K562 (cell line): ENCODE measurements around the gene EMILIN1. TPM values are rescaled to one million over a fixed set of nuclear protein-coding genes. Genes with fewer than 3 reads are reported as not detected.
A peak's percentile ranks its signal among the peaks of the same experiment; 100 is the strongest.

Experiments
- ATAC-seq: fragments of 200-7000 bp; cut with Tn5 transposase; 3 replicates; pipeline ENCODE4 v1.9.1; 2020; ENCODE audit warnings: moderate library complexity
- BruUV-seq: library from RNA; stranded (reverse); fragments of 400-500 nt; replicated peaks from 2 replicates; lab custom pipeline; 2021; lab: Mats Ljungman, UMichigan
- CTCF ChIA-PET: fragments of 300-600 bp; formaldehyde crosslinking; extraction: SDS; loops from one replicate; lab custom pipeline; 2021; ENCODE audit warnings: low intra/inter-chr PET ratio; lab: Yijun Ruan, JAX
- POLR2A ChIA-PET: fragments of 300-600, 350-650 bp; sonication (Branson Sonifier 250); formaldehyde crosslinking; extraction: SDS; loops from one replicate; lab custom pipeline; 2021; ENCODE audit warnings: antibody characterized with exemption, inconsistent platforms; lab: Yijun Ruan, JAX
- DNase-seq, 4 experiments: peaks; one replicate each; pipeline versions ENCODE4 v3.0.0 to v3.0.0-alpha.2; 2011 to 2018; ENCODE audit warnings: low spot score in 3 of 4, mixed read lengths in 3 of 4; ENCODE audit errors: extremely low read depth in 1 of 4
- FAIRE-seq: peaks from 2 replicates; lab custom pipeline; 2011; peaks lifted over from hg19 to GRCh38; lab: Jason Lieb, UNC
- H2AFZ ChIP-seq: 2 replicates; pipeline ENCODE4 v1.6.0; 2011; ENCODE audit warnings: low read depth, low read length, control low read depth, inconsistent platforms
- H3K27ac ChIP-seq: fragments of 200-600 bp; 3 replicates; pipeline ENCODE4 v1.8.0; 2011; ENCODE audit warnings: low read depth, mild to moderate bottlenecking, control low read depth, inconsistent platforms, low read length, moderate library complexity, mixed read lengths; ENCODE audit errors: extremely low read depth
- H3K27me3 ChIP-seq, 2 experiments: fragments of 300-600 bp in 1 of 2; 2 replicates in 1 of 2; 3 replicates in 1 of 2; pipeline versions ENCODE4 v1.6.0 to v1.8.0; 2011; ENCODE audit warnings: inconsistent platforms in 2 of 2, low read length in 2 of 2, mild to moderate bottlenecking in 1 of 2, mixed read lengths in 1 of 2, moderate library complexity in 1 of 2; ENCODE audit not compliant: control insufficient read depth in 2 of 2, insufficient read depth in 2 of 2
- H3K36me3 ChIP-seq: fragments of 300-600 bp; 3 replicates; pipeline ENCODE4 v1.8.0; 2011; ENCODE audit warnings: mild to moderate bottlenecking, low read length, inconsistent platforms; ENCODE audit not compliant: control insufficient read depth, insufficient read depth
- H3K4me1 ChIP-seq, 2 experiments: fragments of 200-600 bp in 1 of 2; replicated peaks in 1 of 2; 2 replicates in 1 of 2; 3 replicates in 1 of 2; pipeline versions ENCODE4 v1.5.1 to v1.8.0; 2011; ENCODE audit warnings: inconsistent platforms in 2 of 2, low read length in 2 of 2, mild to moderate bottlenecking in 1 of 2, mixed read lengths in 1 of 2, moderate library complexity in 1 of 2; ENCODE audit not compliant: control insufficient read depth in 2 of 2, insufficient read depth in 2 of 2
- H3K4me2 ChIP-seq: 2 replicates; pipeline ENCODE4 v1.6.1; 2011; ENCODE audit warnings: low read length, control low read depth, inconsistent platforms, mixed read lengths; ENCODE audit not compliant: insufficient read depth
- H3K4me3 ChIP-seq: fragments of 200-600 bp; sonication (generic), shearing (Covaris generic); 2 replicates; pipeline ENCODE4 v1.5.1; 2016; ENCODE audit warnings: control low read depth, inconsistent platforms
- H3K79me2 ChIP-seq: fragments of 200-600 bp; 3 replicates; pipeline ENCODE4 v1.8.0; 2011; ENCODE audit warnings: low read length, inconsistent platforms; ENCODE audit not compliant: control insufficient read depth, insufficient read depth
- H3K9ac ChIP-seq, 2 experiments: 2 replicates each; pipeline versions ENCODE4 v1.6.0 to v1.6.1; 2011; ENCODE audit warnings: low read depth in 2 of 2, low read length in 2 of 2, control low read depth in 1 of 2, inconsistent platforms in 1 of 2, mild to moderate bottlenecking in 1 of 2, mixed read lengths in 1 of 2; ENCODE audit not compliant: insufficient read depth in 1 of 2
- H3K9me1 ChIP-seq: one replicate; pipeline ENCODE4 v1.6.0; 2011; ENCODE audit warnings: inconsistent platforms, mild to moderate bottlenecking, low read length, moderate library complexity; ENCODE audit not compliant: control insufficient read depth, insufficient read depth
- H3K9me3 ChIP-seq: replicated peaks from 2 replicates; pipeline ENCODE4 v1.5.1; 2011; ENCODE audit warnings: low read depth, low read length, inconsistent platforms; ENCODE audit not compliant: control insufficient read depth, insufficient read depth
- H4K20me1 ChIP-seq: replicated peaks from 2 replicates; pipeline ENCODE4 v1.6.1; 2011; ENCODE audit warnings: low read length, inconsistent platforms, mixed read lengths; ENCODE audit not compliant: control insufficient read depth, insufficient read depth
- ATF3 ChIP-seq, 2 experiments: fragments of 450-650 bp in 1 of 2; sonication (generic) in 1 of 2; formaldehyde crosslinking in 1 of 2; IDR thresholded peaks in 1 of 2; conservative IDR thresholded peaks in 1 of 2; 2 replicates each; pipeline versions ENCODE4 v1.6.1 to v1.8.1; 2016 to 2023; ENCODE audit warnings: mild to moderate bottlenecking in 2 of 2, moderate library complexity in 2 of 2, inconsistent platforms in 1 of 2, missing genetic modification reagents in 1 of 2
- E2F4 ChIP-seq: sonication (generic); formaldehyde crosslinking; IDR thresholded peaks from 2 replicates; pipeline ENCODE4 v1.8.0; 2022; ENCODE audit warnings: mild to moderate bottlenecking, low read depth, missing genetic modification reagents
- FOSL1 ChIP-seq: fragments of 200-800 bp; sonication (Bioruptor generic); conservative IDR thresholded peaks from 2 replicates; pipeline ENCODE4 v1.6.1; 2016; ENCODE audit warnings: missing genetic modification characterization, missing compliant biosample characterization
- HMG20B ChIP-seq: fragments of 250-450 bp; sonication (Bioruptor Pico); IDR thresholded peaks from 2 replicates; pipeline ENCODE4 v1.5.0; 2021; ENCODE audit warnings: mild to moderate bottlenecking
- KAT8 ChIP-seq: fragments of 450-650 bp; IDR thresholded peaks from 2 replicates; pipeline ENCODE4 v1.6.1; 2016; ENCODE audit warnings: low read depth, mild to moderate bottlenecking
- KDM1A ChIP-seq, 2 experiments: fragments of 450-650 bp; IDR thresholded peaks; 2 replicates each; pipeline ENCODE4 v1.6.1; 2016; ENCODE audit warnings: mild to moderate bottlenecking in 2 of 2
- NR2C2 ChIP-seq, 2 experiments: fragments of 200-800 bp in 1 of 2; sonication (Bioruptor generic) in 1 of 2; sonication (generic) in 1 of 2; formaldehyde crosslinking in 1 of 2; IDR thresholded peaks; 2 replicates each; pipeline versions ENCODE4 v1.6.1 to v1.8.0; 2016 to 2022; ENCODE audit warnings: mild to moderate bottlenecking in 1 of 2, missing compliant biosample characterization in 1 of 2, missing genetic modification characterization in 1 of 2, missing genetic modification reagents in 1 of 2
- PURB ChIP-seq: sonication (generic); formaldehyde crosslinking; IDR thresholded peaks from 2 replicates; pipeline ENCODE4 v1.9.0; 2021; ENCODE audit warnings: low read depth, mild to moderate bottlenecking, missing genetic modification reagents
- RBM17 ChIP-seq: fragments of 200-400 bp; formaldehyde crosslinking; IDR thresholded peaks from 2 replicates; pipeline ENCODE4 v1.6.1; 2017; ENCODE audit warnings: low read depth, mild to moderate bottlenecking, low read length, borderline replicate concordance
- SMARCB1 ChIP-seq: IDR thresholded peaks from 2 replicates; pipeline ENCODE4 v1.6.1; 2011; ENCODE audit warnings: improper control_type of control experiment, low read depth; ENCODE audit not compliant: insufficient read length
- STAT5A ChIP-seq: IDR thresholded peaks from 2 replicates; pipeline ENCODE4 v1.6.1; 2012; ENCODE audit warnings: low read length, inconsistent platforms, borderline replicate concordance
- SUPT5H ChIP-seq: fragments of 450-650 bp; IDR thresholded peaks from 2 replicates; pipeline ENCODE4 v1.6.1; 2016
- WHSC1 ChIP-seq: IDR thresholded peaks from one replicate; pipeline ENCODE4 v1.6.1; 2012; ENCODE audit warnings: low read length, control low read depth, inconsistent platforms
- ZBTB34 ChIP-seq: fragments of 250-450 bp; sonication (Bioruptor Pico); IDR thresholded peaks from 2 replicates; pipeline ENCODE4 v1.8.0; 2021; ENCODE audit warnings: mild to moderate bottlenecking, moderate library complexity
- ZNF121 ChIP-seq: sonication (generic); formaldehyde crosslinking; conservative IDR thresholded peaks from 2 replicates; pipeline ENCODE4 v1.8.0; 2022; ENCODE audit warnings: missing genetic modification reagents
- ZNF143 ChIP-seq: sonication (generic); formaldehyde crosslinking; IDR thresholded peaks from 2 replicates; pipeline ENCODE4 v1.9.0; 2022; ENCODE audit warnings: mild to moderate bottlenecking, missing genetic modification reagents
- ZNF696 ChIP-seq: fragments of 250-450 bp; sonication (Bioruptor Pico); conservative IDR thresholded peaks from 2 replicates; pipeline ENCODE4 v1.4.0; 2020; ENCODE audit warnings: mild to moderate bottlenecking, moderate library complexity
- ZNF780A ChIP-seq: fragments of 250-450 bp; sonication (Bioruptor Pico); IDR thresholded peaks from 2 replicates; pipeline ENCODE4 v1.5.0; 2021; ENCODE audit warnings: mild to moderate bottlenecking
- WGBS: fragments of 100-300 bp; shearing (Covaris generic); methylation state at CpG from one replicate; pipeline ENCODE4 v1.1.6; 2016; ENCODE audit warnings: low coverage, mixed read lengths; ENCODE audit not compliant: insufficient coverage; ENCODE audit errors: missing lambda C conversion rate; 5-methylcytosine and 5-hydroxymethylcytosine counted together
- in situ Hi-C: fragments of 300-500 bp; cut with MboI; formaldehyde crosslinking; loops from 4 replicates; pipeline ENCODE4 v1.15.0; 2018; ENCODE audit warnings: inconsistent platforms, mixed read lengths
- intact Hi-C: fragments of 100-400 bp; cut with micrococcal nuclease; formaldehyde crosslinking; loops from 2 replicates; pipeline ENCODE4 v1.14.2; 2022
- polyA plus RNA-seq, 8 experiments: library from polyadenylated mRNA; depleted of rRNA in 4 of 8; stranded (reverse) in 5 of 8; unstranded in 3 of 8; fragments of >200 nt; fragmentation: Nextera tagmentation in 2 of 8; fragmentation: Illumina TruSeq in 1 of 8; extraction: Ambion mirVana in 2 of 8; extraction: Trizol in 1 of 8; gene quantifications; 2 replicates each; pipeline versions ENCODE4 v1.2.1 to v1.2.3, GENCODE V29; 2011 to 2014; ENCODE audit warnings: inconsistent platforms in 1 of 8, missing spikeins in 1 of 8
- total RNA-seq, 7 experiments: library from RNA; depleted of rRNA in 6 of 7; stranded (reverse); fragments of >200 nt in 6 of 7; fragmentation: Illumina TruSeq in 2 of 7; extraction: Trizol in 2 of 7; gene quantifications; 2 replicates each; pipeline versions ENCODE4 v1.2.1 to v1.2.3, GENCODE V29; 2011 to 2021; ENCODE audit warnings: low replicate concordance in 1 of 7
- TF ChIP-seq, protein P1 (sequence below): fragments of 450-650 bp; formaldehyde crosslinking; IDR thresholded peaks from 2 replicates; pipeline ENCODE4 v1.4.0; 2020; ENCODE audit warnings: mild to moderate bottlenecking

The EMILIN1 gene
- total and polyA plus RNA-seq, 9 of the 15 experiments (the other 6 are each of a cell fraction or from before 2014, with no cell fraction given), result 0.04 to 2.7 (median 0.54) TPM; not detected in 2

DNA sequence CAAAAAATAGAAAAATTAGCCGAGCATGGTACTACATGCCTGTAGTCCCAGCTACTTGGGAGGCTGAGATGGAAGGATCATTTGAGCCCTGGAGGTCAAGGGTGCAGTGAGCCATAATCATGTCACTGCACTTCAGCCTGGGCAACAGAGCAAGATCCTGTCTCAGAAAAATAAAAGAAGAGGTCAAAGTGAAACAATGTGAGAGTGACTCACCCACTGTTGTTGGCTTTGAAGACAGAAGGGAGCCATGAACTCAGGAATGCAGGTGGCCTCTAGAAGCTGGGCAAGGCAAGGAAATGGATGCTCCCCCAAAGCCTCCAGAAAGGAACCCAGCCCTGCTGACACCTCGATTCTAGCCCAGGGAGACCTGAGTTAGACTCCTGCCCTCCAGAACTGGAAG lies 49.4 kb upstream of the EMILIN1 start:
- intact Hi-C loops, result no loop called here
- no peaks in the 10 kb centered on the region for H3K9me1 ChIP-seq
- H3K4me3 ChIP-seq, result no peak overlapping the region
- CTCF ChIA-PET, result no interaction called here
- H2AFZ ChIP-seq, result no peak overlapping the region
- no peaks in the 10 kb centered on the region for H3K27me3 ChIP-seq
- in situ Hi-C loops, result no loop called here
- H3K79me2 ChIP-seq, result peaks cover 31% of the 10 kb centered on the region
- no peak for FAIRE-seq
- POLR2A ChIA-PET, result interaction anchor here (0.6 to 3.5 kb wide), 4 partner anchors 10 to 66 kb away, joined by 3 to 18 read pairs (median 4); no protein-coding TSS in a partner anchor
- ATAC-seq, result no peak
- H3K27ac ChIP-seq, result no peak overlapping the region
- H3K9ac ChIP-seq, result no peak overlapping the region
- peaks cover 15 to 42% of the 10 kb centered on the region in 2 experiments for H3K4me1 ChIP-seq
- H3K9me3 ChIP-seq, result no peaks in the 10 kb centered on the region
- DNase-seq, result no peak
- H3K36me3 ChIP-seq, result peaks cover 66% of the 10 kb centered on the region; the same call in 2 of the 3 replicates
- 0 out of 2 replicates have a peak, but pooled peaks cover 2% of the 10 kb centered on the region for H4K20me1 ChIP-seq
- WGBS, result 80% methylated on average over 2 of the region's 2 CpGs
- no peak overlapping the region for H3K4me2 ChIP-seq
- no TSS peak for BruUV-seq
- TF ChIP-seq HMG20B (CRISPR knock-in tag) (no peak), ATF3 (IDR thresholded peaks at IDR 0.05) (peak; percentile 24; the same call in 1 of the 2 replicates), ATF3 (CRISPR knock-in tag; conservative IDR thresholded peaks at IDR 0.05) (no peak), ZBTB34 (no peak), NR2C2 (CRISPR knock-in tag; IDR thresholded peaks at IDR 0.05) (no peak), NR2C2 (tag; IDR thresholded peaks at IDR 0.05) (0 out of 2 replicates have a peak, but pooled peaks have one; percentile 29), STAT5A (no peak), ZNF780A (CRISPR knock-in tag) (no peak), ZNF696 (no peak), E2F4 (no peak), FOSL1 (peak; percentile 36; the same call in 1 of the 2 replicates), KAT8 (no peak), KDM1A (IDR thresholded peaks at IDR 0.05) (peak in 1 of 2 experiments; percentile 39; a peak in 1 of 4 replicates), PURB (CRISPR knock-in tag) (no peak), RBM17 (no peak), SUPT5H (no peak), ZNF121 (peak; percentile 96), WHSC1 (no peak), ZNF143 (CRISPR knock-in tag) (no peak), SMARCB1 (no peak)
- TF ChIP-seq, protein P1, sequence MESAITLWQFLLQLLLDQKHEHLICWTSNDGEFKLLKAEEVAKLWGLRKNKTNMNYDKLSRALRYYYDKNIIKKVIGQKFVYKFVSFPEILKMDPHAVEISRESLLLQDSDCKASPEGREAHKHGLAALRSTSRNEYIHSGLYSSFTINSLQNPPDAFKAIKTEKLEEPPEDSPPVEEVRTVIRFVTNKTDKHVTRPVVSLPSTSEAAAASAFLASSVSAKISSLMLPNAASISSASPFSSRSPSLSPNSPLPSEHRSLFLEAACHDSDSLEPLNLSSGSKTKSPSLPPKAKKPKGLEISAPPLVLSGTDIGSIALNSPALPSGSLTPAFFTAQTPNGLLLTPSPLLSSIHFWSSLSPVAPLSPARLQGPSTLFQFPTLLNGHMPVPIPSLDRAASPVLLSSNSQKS (CRISPR knock-in tag), result no peak
